C1 segment of cervical spinal cord (tissue), 14 donors: ENCODE results near the gene FBXO41.

Experiments
- DNase-seq, 14 donors: peaks; one replicate each; lab custom pipeline; 2025; lab: John Stamatoyannopoulos, UW

FBXO41 gene

DNA sequence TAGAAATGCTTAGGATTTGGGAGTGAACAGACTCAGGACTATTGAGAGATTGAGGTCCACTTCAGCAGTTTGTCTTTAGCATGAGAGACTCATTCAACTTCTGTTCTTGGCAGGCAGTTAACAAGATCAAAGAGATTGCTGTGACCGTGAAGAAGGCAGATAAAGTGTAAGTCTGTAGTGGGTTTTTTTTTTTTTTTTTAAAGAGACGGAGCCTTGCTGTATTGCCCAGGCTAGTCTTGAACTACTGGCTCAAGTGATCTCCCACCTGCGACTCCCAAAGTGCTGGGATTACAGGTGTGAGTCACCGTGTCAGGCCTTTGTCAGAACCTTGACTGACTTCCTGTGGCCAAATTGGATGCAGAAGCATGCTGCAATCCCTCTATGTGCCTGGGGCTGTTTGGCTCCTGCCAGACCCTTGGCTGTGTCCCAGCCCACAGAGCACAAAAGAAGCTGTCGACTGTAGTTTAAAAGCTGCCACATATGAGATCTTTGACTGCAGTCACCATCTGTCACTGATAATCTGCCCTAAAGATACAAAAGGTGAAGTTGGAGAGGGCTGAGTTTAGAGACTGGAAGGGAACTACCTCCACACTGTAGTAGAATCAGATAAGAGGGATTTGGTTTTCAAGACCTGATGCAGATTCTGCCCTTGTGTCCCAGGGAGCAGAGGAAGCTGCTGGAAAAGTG lies 40.3 kb downstream of the FBXO41 start:
- peak in 2 of 14 donors; percentile 5 to 64 for DNase-seq

DNA sequence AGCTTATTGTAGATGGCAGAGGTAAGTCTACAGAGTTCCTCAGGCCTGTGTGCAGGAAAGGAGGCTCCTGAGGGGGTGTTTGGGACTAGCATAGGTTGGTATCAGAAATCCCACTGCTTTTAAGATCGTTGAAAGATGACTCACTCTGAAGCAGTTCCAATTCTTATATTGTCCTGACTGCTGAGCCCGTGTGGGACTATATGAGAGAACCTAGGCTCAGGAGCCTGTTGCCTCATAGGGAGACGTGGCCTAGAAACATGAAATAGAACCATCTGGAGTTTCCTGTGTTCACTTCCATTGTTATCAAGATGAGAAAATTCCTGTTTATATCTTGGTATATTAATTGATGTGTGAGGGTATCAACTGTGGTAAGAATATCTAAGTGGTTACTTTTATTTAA lies 44.5 kb downstream of the FBXO41 start:
- peak in 1 of 14 donors; percentile 39 for DNase-seq

DNA sequence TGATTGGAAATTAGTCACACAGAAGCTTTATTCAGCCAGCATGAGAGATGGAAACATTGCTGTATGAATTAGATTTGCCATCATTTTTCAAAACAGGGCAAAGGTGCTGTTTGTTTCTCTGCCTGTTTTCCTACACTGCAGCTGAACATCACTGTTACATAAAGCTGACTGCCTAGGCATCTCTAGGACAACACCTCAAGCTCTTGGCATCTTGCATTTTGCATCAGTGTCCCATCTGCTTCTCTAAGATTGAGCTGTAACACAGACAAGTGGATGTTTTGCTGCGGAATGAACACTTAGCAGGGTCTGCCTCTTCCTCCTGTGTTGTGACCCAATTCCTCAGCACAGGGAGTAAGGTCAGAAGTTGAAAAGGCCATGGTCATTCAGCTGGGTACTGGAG lies 45.3 kb downstream of the FBXO41 start:
- peak in 1 of 14 donors; percentile 51 for DNase-seq

DNA sequence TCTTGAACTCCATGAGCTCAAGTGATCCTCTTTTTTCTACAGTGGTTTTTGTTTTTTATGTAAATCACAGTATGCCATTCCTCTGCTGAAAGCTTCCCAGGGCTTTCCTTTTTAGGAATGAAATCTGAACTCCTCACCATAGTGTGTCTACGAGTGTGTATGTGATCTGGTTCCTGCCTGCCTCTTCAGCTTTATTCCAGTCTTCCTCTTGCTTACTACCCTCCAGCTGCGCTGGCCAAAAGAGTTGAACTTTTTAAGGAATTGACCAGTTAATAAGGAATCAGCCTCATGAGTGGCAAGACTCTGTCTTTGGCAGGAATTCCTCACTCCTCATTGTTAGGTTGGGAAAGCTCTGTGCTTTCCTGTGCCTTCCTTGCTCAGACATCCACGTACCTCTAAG lies 46.1 kb downstream of the FBXO41 start:
- no peak for DNase-seq

DNA sequence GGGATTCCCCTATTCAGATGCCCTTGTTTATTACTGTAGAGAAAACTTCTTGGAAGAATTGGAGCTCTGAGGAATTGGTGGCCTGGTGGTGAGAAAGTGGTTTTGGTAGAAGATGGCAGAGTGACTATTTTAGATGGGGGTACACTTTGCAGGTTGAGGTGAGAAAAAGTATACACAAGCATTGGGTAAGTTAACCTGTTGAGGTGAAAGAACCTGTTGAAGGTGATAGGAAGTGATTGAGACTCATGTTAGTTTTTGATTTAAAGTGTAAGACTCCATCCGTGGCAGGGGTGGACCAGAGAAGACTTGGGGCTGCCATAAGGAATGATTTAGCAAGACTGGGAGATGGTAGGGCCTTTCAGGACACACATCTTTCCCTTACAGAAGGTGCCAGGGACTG lies 47.1 kb downstream of the FBXO41 start:
- DNase-seq = no peak

DNA sequence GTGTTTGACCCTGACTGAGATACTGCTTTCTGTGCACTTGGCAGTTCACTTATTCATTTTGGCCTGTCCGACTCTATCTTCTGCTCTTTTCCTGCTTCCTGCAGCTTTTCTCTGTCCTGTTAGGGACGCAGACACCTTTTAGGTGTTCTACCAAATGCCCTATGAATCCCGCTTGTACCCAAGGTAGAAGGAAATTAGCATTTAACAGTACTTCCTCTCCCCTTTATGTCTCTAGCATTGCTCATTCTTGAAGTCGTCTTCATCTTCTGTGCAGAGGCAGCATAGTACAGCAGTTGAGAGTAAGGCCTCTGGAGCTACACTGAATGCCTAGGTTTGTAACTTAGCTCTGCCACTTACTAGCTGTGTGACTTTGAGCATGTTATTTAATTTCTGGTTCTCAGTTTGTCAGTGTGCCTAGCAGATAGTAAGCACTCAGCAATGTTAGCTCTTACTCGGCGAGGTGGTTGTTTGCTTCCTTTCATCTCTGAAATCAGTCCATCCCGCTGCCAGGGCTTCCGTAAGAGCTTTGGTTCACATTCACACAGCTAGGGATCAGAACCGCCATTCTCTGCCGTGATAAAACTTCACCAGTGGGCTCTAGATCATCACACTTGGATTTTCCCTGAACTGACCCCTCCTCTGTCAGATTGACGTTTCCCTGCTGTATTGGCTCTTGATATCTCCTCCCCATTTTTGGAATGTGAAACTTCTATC lies 48.8 kb downstream of the FBXO41 start:
- no peak for DNase-seq

DNA sequence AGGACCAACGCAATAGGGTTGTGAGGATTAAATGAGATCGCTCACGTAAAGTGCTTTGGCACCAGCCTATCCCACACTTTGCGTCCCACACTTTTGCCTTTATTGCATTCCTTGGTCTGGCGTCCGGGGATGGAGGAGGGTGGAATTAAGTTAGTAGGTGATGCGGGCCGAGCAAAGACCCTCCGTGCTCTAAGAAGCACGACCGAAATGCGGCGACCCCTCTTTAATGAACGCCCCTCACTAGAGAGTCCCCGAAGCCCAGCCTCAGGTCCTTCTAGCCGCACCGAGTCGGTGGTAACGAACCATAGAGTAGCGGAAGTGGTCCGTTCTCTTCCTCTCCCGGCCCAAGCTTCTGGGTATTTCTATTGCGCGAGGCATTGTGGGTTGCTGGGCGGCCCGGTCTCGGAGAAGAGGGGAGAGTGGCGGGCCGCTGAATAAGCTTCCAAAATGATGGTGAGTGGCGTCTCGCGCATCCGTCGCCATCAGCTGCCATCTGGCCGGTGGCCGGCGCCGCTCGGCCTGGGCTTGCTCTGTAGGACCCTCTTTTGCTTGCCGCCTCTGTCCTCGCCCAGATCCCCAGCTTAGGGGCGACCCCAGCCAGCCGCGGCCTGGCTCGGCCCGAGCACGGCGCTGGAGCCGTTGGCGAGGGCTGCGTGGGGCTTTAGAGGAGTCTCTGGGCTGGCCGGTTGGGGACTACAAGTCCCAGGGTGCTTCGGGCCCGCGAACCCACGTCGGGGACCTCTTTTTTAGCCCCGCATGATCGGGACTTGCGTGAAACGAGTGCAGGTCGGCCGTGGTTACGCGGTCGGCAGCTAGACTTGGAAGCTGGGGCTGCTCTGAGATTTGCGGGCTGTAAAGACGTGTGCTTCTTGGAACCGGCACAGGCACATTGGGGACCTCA lies 50.1 kb downstream of the FBXO41 start, which contains the start of gene CCT7:
Gene CCT7, plus strand, starts transcription at position 377 of the 901 bp plus-strand sequence. Its CDS starts 71 bp downstream, at position 448.
- DNase-seq = peak; percentile 54 to 99 (median 92)

GRCh38 chr2:73233154-73233931 lies 50.9 kb downstream of the FBXO41 start, which contains the start of gene PRADC1:
PRADC1 (minus strand) TSS chr2:73233239; CDS start chr2:73233160, 79 bp downstream.
- DNase-seq = peak; percentile 79 to 99 (median 98)

DNA sequence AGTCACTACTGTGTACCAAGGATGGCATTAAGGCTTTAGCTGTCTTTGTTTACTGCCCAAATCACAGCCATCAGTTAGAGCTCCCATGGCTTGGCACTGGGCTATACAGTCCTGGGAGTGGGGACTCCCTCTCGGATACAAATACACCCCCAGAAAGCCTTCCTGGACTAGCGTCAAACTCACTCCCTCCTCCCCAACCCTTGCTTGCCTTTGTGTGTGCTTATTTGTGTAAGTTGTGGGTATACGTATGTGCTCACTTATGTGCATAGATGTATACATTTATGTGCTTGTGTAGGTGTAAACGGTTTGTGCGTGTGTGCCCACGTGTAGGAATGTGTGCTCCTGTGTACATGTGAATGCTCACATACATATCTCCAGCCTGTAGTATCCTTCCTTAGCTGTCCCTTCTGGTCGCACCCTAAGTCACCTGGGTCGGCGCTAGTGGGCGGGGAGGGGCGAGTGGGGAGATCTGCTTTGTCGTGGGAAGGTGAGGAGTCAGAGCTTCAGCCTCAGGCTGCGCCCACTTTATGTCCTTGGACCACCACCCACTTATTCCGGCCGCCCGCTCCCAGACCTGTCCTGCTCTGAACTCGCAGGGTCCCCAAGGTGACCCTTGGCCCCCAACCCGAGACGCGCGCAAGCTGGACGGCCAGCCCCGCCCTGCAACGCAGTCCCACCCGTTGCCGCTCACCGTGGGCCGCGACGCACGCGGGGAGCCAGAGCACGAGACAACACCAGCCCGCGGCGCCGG lies 51.7 kb downstream of the FBXO41 start:
- DNase-seq = peak in 2 of 14 donors; percentile 46 to 66

GRCh38 chr2:73228631-73229030 lies 55.6 kb downstream of the FBXO41 start:
- no peak for DNase-seq

GRCh38 chr2:73227086-73227485 lies 57.2 kb downstream of the FBXO41 start:
- no peak for DNase-seq

- no peak for DNase-seq
These were observed 58.5 kb downstream of the FBXO41 start for GRCh38 chr2:73225513-73226360.

GRCh38 chr2:73223821-73224220 lies 60.5 kb downstream of the FBXO41 start:
- no peak for DNase-seq

GRCh38 chr2:73218298-73218697 lies 66.0 kb downstream of the FBXO41 start:
- no peak for DNase-seq

DNA sequence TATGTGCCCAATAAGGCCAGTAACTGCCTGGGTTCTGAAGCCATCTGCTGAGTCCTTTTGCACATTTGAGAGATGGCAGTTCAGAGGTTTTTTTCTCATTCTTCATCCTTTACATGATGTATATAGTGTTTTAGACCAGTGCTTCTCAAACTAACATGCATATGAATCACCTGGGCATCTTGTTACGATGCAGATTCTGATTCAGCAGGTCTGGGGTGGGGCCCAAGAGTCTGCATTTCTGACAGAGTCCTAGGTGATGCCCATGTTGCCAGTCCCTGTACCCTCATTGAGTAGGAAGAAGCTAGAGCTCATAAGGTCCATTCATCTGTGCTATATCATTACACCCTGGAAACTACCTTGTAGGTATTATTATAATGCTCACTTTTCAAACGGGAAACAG lies 66.5 kb downstream of the FBXO41 start:
- no peak for DNase-seq

- DNase-seq = no peak
These were observed 67.1 kb downstream of the FBXO41 start for GRCh38 chr2:73217160-73217559.

- DNase-seq = no peak
These were observed 69.0 kb downstream of the FBXO41 start for GRCh38 chr2:73215254-73215653.

GRCh38 chr2:73214120-73215035 lies 69.9 kb downstream of the FBXO41 start, which contains the start of gene SMYD5:
SMYD5 (plus strand) TSS chr2:73214245; CDS start chr2:73214267, 22 bp downstream.
- peak in 13 of 14 donors; percentile 44 to 74 (median 67) for DNase-seq
